AG04449 (cell line): ENCODE results near the gene AIMP2.

Experiments used
- CTCF ChIA-PET: fragments of 350-600 bp; formaldehyde crosslinking; extraction: SDS; loops from one replicate; lab custom pipeline; 2021; ENCODE audit warnings: antibody characterized with exemption; lab: Yijun Ruan, JAX
- POLR2A ChIA-PET: fragments of 400-600, 350-600 bp; formaldehyde crosslinking; extraction: SDS; loops from one replicate; lab custom pipeline; 2020; ENCODE audit warnings: antibody characterized with exemption, inconsistent platforms; lab: Yijun Ruan, JAX
- DNase-seq: peaks from one replicate; pipeline ENCODE4 v3.0.0-alpha.2; 2010; ENCODE audit warnings: low read depth, low spot score
- H3K4me3 ChIP-seq: 2 replicates; pipeline ENCODE4 v1.5.1; 2011; ENCODE audit warnings: low read depth, mild to moderate bottlenecking, control low read depth, low read length
- CTCF ChIP-seq: IDR thresholded peaks from one replicate; pipeline ENCODE4 v1.5.1; 2011; ENCODE audit warnings: mild to moderate bottlenecking, moderate library complexity, low read length, control low read depth, inconsistent platforms; ENCODE audit not compliant: insufficient read depth; ENCODE audit errors: missing control alignments

Gene AIMP2

GRCh38 chr7:6027806-6028365 lies 18.8 kb downstream of the AIMP2 start:
- CTCF ChIA-PET = interaction anchor here (0.7 to 2.1 kb wide), 4 partner anchors 10 to 31 kb away, joined by 3 to 12 read pairs (median 4); no protein-coding TSS in a partner anchor
- no peak for TF ChIP-seq CTCF
- no peak for DNase-seq

GRCh38 chr7:6028563-6028962 lies 19.5 kb downstream of the AIMP2 start:
- no peak overlapping the region for H3K4me3 ChIP-seq
- CTCF ChIA-PET = interaction anchor here (0.7 kb wide), 1 partner anchor 31 kb away, joined by 3 read pairs; no protein-coding TSS in a partner anchor
- TF ChIP-seq CTCF = no peak
- POLR2A ChIA-PET = no interaction called here
- DNase-seq = no peak

More at GRCh38 chr7:6027806-6028365, 18.8 kb downstream of the AIMP2 start:
- POLR2A ChIA-PET = no interaction called here
- no peak overlapping the region for H3K4me3 ChIP-seq

- TF ChIP-seq CTCF = no peak
- CTCF ChIA-PET = no interaction called here
- H3K4me3 ChIP-seq = no peak within 1 kb of the TSS
- POLR2A ChIA-PET = no interaction called here
- no peak for DNase-seq
Measured at GRCh38 chr7:6030988-6031387, 21.9 kb downstream of the AIMP2 start, which contains the start of gene ANKRD61. ANKRD61 (plus strand) TSS chr7:6031376; CDS start chr7:6031376, 0 bp downstream.

GRCh38 chr7:6031567-6031966 lies 22.5 kb downstream of the AIMP2 start:
- TF ChIP-seq CTCF = no peak
- H3K4me3 ChIP-seq = no peak overlapping the region
- ChIA-PET POLR2A (no interaction called here), CTCF (interaction anchor here (0.9 kb wide), 2 partner anchors 15 to 35 kb away, joined by 3 read pairs; no protein-coding TSS in a partner anchor)
- DNase-seq = no peak

- H3K4me3 ChIP-seq = no peak overlapping the region
- ChIA-PET CTCF (interaction anchor here (0.9 to 1.4 kb wide), 3 partner anchors 14 to 290 kb away, joined by 3 read pairs; no protein-coding TSS in a partner anchor), POLR2A (no interaction called here)
- no peak for DNase-seq
- no peak for TF ChIP-seq CTCF
Measured at GRCh38 chr7:6032167-6032566, 23.1 kb downstream of the AIMP2 start.

GRCh38 chr7:6032641-6033040 lies 23.6 kb downstream of the AIMP2 start:
- no peak overlapping the region for H3K4me3 ChIP-seq
- CTCF ChIA-PET = interaction anchor here (0.9 to 1.4 kb wide), 2 partner anchors 36 to 290 kb away, joined by 3 read pairs; no protein-coding TSS in a partner anchor
- no peak for TF ChIP-seq CTCF
- POLR2A ChIA-PET = no interaction called here
- no peak for DNase-seq
